Raji (cell line): ENCODE data around the gene FRK.

Experiments
- POLR2A ChIP-seq: IDR thresholded peaks from 2 replicates; pipeline ENCODE4 v1.6.1; 2011; ENCODE audit warnings: low read depth, low read length, control low read depth; ENCODE audit not compliant: insufficient read depth

Gene FRK

GRCh38 chr6:116047173-116047933, 13.3 kb downstream of the FRK start:
- no peak for TF ChIP-seq POLR2A

GRCh38 chr6:116046737-116047136, 14.0 kb downstream of the FRK start:
- no peak for TF ChIP-seq POLR2A

- TF ChIP-seq POLR2A, result no peak
These were observed 18.8 kb downstream of the FRK start for GRCh38 chr6:116041934-116042333.

- no peak for TF ChIP-seq POLR2A
These were observed 19.7 kb downstream of the FRK start for GRCh38 chr6:116040993-116041392.

- TF ChIP-seq POLR2A, result no peak
These were observed 23.8 kb downstream of the FRK start for GRCh38 chr6:116036885-116037284.

DNA sequence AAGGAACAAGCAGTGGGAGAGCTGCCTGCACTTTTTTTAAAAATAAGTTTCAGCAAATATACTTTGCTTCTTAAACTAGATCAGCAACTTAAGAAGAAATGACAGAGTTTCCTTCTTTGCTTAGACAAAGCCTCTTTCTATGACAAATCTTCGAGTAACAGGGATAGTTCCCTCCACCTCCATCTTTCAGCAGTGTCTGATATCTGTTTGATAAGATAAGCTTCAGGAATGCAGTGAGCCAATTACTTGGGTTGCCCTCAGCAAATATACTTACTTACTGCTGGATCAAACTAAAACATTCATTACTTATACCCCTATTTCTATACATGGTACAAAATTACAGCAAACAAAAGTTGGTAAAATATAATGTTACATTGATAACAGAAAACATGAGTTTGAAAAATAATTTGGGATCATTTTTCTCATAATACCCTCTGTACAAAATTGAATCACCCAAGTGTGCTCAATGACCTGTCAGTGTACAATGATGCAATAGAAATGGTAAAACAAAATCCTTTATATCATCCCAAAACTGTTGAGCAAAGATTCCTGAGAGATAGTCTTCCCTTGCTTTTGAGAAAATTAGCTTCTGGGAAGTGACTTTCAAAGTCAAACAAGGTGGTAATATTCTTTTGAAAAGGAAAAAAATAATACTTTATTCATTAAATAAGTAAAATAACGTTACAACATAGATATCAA, 24.5 kb downstream of the FRK start:
- no peak for TF ChIP-seq POLR2A

GRCh38 chr6:116035616-116036015, 25.1 kb downstream of the FRK start:
- TF ChIP-seq POLR2A, result no peak

DNA sequence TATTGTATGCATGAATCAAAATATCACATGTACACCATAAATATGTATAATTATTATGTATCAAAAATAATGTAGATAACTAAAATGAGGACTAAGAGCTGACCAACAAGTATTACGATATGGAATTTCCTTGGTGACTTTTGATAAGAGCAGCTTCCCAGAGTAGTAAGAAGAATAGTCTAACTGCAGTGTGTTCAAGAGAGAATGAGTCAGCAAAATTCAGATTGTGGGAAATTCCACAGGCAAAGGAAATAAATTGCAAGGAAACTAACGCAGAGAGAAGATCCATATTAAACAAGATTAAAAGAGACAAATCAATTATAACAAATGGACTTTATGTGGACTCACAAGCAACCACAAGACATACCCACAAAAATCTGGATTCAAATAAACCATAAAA, 26.4 kb downstream of the FRK start:
- TF ChIP-seq POLR2A, result no peak

GRCh38 chr6:116033687-116034303, 26.9 kb downstream of the FRK start:
- no peak for TF ChIP-seq POLR2A

- TF ChIP-seq POLR2A, result no peak
These were observed 29.9 kb downstream of the FRK start for GRCh38 chr6:116030770-116031169.

GRCh38 chr6:116029535-116029934, 31.2 kb downstream of the FRK start:
- no peak for TF ChIP-seq POLR2A

DNA sequence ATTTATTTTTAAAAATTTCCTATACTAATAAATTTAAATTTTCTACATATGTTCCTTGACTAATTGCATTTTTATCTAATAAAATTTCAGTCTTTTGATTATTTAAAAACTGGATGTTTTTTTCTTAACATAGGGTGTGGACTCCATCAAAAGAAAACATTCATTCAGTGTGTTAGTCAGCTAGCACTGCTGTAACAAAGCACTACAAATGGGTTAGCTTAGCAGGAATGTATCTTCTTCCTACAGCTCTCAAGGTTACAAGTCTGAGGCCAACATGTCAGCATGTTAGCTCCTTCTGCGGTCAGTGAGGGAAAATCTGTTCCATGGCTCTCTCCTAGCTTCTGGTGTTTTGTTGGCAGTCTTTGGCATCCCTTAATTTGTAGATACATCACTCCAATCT, 32.5 kb downstream of the FRK start:
- no peak for TF ChIP-seq POLR2A

DNA sequence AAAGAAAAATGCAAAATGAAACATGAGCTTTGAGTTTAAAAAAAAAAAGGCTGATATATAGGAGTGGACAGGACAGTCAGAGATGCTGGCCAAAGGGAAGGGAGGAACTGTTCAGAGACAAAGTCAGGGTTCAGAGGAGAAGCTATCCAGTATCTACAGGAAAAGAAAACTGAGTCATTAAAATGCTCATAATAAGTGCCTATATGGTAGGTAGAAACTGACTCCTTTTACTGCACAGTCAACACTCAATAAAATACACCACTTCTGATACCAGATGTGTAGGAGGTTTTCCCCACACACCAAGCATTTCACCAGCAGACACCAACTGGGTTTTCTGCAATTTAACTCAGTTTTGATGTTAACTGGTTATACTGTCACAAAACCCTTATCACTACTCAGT, 32.9 kb downstream of the FRK start:
- TF ChIP-seq POLR2A, result no peak

GRCh38 chr6:116025405-116025804, 35.3 kb downstream of the FRK start:
- no peak for TF ChIP-seq POLR2A

DNA sequence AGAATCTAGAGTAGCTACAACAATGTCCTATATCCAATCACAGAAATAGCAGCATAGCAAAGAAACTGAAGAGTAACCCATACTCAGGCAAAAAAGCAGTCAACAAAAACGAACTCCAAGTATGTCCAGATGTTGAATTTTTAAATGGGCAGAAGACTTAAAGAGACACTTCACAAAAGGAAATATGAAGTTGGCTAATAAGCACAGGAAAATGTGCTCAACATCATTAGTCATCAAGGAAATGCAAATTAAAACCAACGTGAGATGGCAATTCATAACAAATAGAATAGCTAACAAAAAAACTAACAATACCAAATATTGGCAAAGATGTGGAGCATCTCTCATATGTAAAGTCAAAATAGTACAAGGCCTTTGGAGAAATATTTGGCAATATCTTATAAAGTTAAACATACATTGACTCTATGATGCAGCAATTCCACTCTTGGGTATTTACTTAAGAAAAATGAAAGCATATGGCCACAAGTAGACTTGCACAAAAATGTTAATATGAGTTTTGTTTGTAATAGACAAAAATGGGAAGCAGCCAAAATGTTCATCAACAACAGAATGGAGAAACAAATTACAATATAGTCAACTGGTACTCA, 37.7 kb downstream of the FRK start:
- no peak for TF ChIP-seq POLR2A

GRCh38 chr6:116020738-116021137, 40.0 kb downstream of the FRK start:
- no peak for TF ChIP-seq POLR2A
